LNCaP clone FGC (cell line): ENCODE results near the gene SUCLG2.
"Not testable (repeated sequence)": the region's sequence is repeated elsewhere in the genome, so short reads cannot be mapped to it uniquely, and the experiment has no call there.

Experiments
- DNase-seq: peaks from one replicate; pipeline ENCODE4 v3.0.0-alpha.2; 2011; ENCODE audit warnings: low read depth
- H3K4me3 ChIP-seq: 2 replicates; pipeline ENCODE4 v1.5.1; 2011; ENCODE audit warnings: mild to moderate bottlenecking, low read depth, low read length, control low read depth
- CTCF ChIP-seq: IDR thresholded peaks from 2 replicates; pipeline ENCODE4 v1.5.1; 2012; ENCODE audit warnings: mild to moderate bottlenecking; ENCODE audit not compliant: control insufficient read depth, insufficient read depth; ENCODE audit errors: extremely low read depth

Gene SUCLG2

GRCh38 chr3:67598814-67599556, 55.4 kb downstream of the SUCLG2 start:
- no peak for DNase-seq
- no peak overlapping the region for H3K4me3 ChIP-seq
- TF ChIP-seq CTCF: no peak

- no peak for DNase-seq
- no peak overlapping the region for H3K4me3 ChIP-seq
- no peak for TF ChIP-seq CTCF
Measured at GRCh38 chr3:67595424-67595823, 59.0 kb downstream of the SUCLG2 start.

- no peak for TF ChIP-seq CTCF
- H3K4me3 ChIP-seq: no peak overlapping the region
- no peak for DNase-seq
Measured at GRCh38 chr3:67593761-67594234, 60.6 kb downstream of the SUCLG2 start.

- H3K4me3 ChIP-seq: no peak overlapping the region
- TF ChIP-seq CTCF: no peak
Measured at GRCh38 chr3:67592057-67592456, 62.4 kb downstream of the SUCLG2 start.

GRCh38 chr3:67587811-67588210, 66.6 kb downstream of the SUCLG2 start:
- TF ChIP-seq CTCF: no peak
- H3K4me3 ChIP-seq: no peak overlapping the region
- DNase-seq: no peak

More at GRCh38 chr3:67592057-67592456, 62.4 kb downstream of the SUCLG2 start:
- DNase-seq: no peak

GRCh38 chr3:67587301-67587700, 67.1 kb downstream of the SUCLG2 start:
- H3K4me3 ChIP-seq: no peak overlapping the region
- TF ChIP-seq CTCF: no peak
- DNase-seq: no peak

- not testable (repeated sequence) for H3K4me3 ChIP-seq, DNase-seq
Measured at GRCh38 chr3:67584608-67585007, 69.8 kb downstream of the SUCLG2 start.
